Measurements from ENCODE around the gene NAALADL2. TPM values are rescaled to one million over a fixed set of nuclear protein-coding genes. Genes with fewer than 3 reads are reported as not detected.

The NAALADL2 gene
- total RNA-seq, 6 donors from 2014 or later, result 4.4 to 12.6 (median 6.3) TPM

DNA sequence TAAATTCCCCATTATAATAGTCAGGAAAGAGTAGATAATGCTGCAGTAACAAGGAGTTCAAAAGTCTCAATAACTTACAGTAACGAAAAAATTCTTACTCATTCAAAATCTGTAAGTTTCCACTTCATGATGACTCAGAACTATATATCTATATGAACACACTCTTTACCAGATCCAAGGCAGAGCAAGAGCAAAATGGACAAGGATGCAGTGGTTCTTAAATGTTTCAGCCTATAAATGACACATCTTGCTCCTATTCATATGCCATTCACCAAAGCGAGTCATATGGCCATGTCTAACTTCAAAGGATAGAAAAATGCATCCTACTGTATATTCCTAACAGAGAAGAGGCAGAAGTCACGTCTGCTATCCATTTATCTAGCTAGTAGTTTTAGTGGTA lies 787.7 kb downstream of the NAALADL2 start:
- Histone ChIP-seq H3K27me3 (no peaks in the 10 kb centered on the region), H3K4me1 (no peaks in the 10 kb centered on the region), H3K36me3 (no peaks in the 10 kb centered on the region), H3K4me3 (no peak overlapping the region), H3K27ac (no peak overlapping the region), H3K9me3 (no peaks in the 10 kb centered on the region)
- WGBS, 2 donors, result 79 to 80% methylated on average over 3 of the region's 3 CpGs
- no peak for ATAC-seq (ENCODE audit: low FRiP score in 2 of 2)
- DNase-seq, result no peak
- TF ChIP-seq EP300 (IDR thresholded peaks at IDR 0.05) (no peak), POLR2A (IDR thresholded peaks at IDR 0.05) (no peak), POLR2AphosphoS5 (IDR thresholded peaks at IDR 0.05) (no peak)
- TF ChIP-seq, protein P1, sequence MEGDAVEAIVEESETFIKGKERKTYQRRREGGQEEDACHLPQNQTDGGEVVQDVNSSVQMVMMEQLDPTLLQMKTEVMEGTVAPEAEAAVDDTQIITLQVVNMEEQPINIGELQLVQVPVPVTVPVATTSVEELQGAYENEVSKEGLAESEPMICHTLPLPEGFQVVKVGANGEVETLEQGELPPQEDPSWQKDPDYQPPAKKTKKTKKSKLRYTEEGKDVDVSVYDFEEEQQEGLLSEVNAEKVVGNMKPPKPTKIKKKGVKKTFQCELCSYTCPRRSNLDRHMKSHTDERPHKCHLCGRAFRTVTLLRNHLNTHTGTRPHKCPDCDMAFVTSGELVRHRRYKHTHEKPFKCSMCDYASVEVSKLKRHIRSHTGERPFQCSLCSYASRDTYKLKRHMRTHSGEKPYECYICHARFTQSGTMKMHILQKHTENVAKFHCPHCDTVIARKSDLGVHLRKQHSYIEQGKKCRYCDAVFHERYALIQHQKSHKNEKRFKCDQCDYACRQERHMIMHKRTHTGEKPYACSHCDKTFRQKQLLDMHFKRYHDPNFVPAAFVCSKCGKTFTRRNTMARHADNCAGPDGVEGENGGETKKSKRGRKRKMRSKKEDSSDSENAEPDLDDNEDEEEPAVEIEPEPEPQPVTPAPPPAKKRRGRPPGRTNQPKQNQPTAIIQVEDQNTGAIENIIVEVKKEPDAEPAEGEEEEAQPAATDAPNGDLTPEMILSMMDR (IDR thresholded peaks at IDR 0.05), result no peak

DNA sequence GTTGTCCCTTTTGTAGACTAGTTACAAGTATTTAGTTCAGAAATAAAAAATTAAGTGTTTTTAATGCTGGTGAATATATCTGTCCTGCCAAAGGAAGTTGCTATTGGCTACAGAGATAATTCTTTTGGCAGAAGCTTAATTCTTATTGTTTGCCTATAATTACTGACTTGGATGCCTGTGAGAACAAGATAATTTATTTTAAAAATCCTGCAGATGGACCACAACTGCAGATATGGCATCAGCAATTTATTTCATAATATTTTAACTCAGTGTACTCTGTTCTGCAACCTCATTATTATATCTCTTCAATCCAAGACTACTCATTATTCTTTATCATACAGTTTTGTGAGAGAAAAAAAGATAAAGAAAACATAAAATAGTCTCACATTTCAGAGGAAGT lies 789.8 kb downstream of the NAALADL2 start:
- TF ChIP-seq EP300 (IDR thresholded peaks at IDR 0.05), result no peak
- TF ChIP-seq, protein P1 (IDR thresholded peaks at IDR 0.05), result no peak
- TF ChIP-seq POLR2AphosphoS5 (IDR thresholded peaks at IDR 0.05), result no peak
- TF ChIP-seq POLR2A (IDR thresholded peaks at IDR 0.05), result no peak
- Histone ChIP-seq H3K27ac (no peak overlapping the region), H3K9me3 (no peaks in the 10 kb centered on the region), H3K4me3 (no peak overlapping the region), H3K27me3 (no peaks in the 10 kb centered on the region), H3K36me3 (no peaks in the 10 kb centered on the region), H3K4me1 (no peaks in the 10 kb centered on the region)
- DNase-seq (no peak), ATAC-seq (ENCODE audit: low FRiP score in 2 of 2) (no peak)

DNA sequence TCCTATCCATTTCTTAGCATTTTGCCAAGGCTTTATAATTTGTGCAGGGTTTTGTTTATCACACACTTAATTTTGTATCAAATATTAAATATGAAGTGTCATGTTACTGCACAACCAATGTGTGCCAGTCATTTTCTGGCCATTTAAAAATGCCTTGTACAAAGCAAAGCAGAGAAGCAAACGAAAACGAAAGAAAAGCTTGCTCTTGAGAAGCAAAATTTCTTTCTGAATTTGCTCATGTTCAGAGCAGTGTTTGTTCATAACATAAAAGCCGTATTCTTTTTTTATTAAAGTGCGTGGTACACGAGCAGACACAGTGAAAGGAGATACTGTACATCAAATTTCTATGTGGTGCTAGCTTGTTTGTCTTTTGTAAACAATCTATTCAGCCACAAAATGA lies 792.6 kb downstream of the NAALADL2 start:
- WGBS, 2 donors, result 43 to 57% methylated on average over 5 of the region's 5 CpGs
- Histone ChIP-seq H3K9me3 (no peaks in the 10 kb centered on the region), H3K4me1 (no peaks in the 10 kb centered on the region), H3K4me3 (peak overlapping the region in 1 of 4 donors; percentile 5), H3K27ac (no peak overlapping the region), H3K36me3 (no peaks in the 10 kb centered on the region), H3K27me3 (no peaks in the 10 kb centered on the region)
- DNase-seq, result no peak
- no peak for TF ChIP-seq POLR2A (IDR thresholded peaks at IDR 0.05)
- TF ChIP-seq EP300 (IDR thresholded peaks at IDR 0.05), result no peak
- no peak for TF ChIP-seq POLR2AphosphoS5 (IDR thresholded peaks at IDR 0.05)
- TF ChIP-seq, protein P1 (IDR thresholded peaks at IDR 0.05), result no peak
- ATAC-seq (ENCODE audit: low FRiP score in 2 of 2), result no peak

DNA sequence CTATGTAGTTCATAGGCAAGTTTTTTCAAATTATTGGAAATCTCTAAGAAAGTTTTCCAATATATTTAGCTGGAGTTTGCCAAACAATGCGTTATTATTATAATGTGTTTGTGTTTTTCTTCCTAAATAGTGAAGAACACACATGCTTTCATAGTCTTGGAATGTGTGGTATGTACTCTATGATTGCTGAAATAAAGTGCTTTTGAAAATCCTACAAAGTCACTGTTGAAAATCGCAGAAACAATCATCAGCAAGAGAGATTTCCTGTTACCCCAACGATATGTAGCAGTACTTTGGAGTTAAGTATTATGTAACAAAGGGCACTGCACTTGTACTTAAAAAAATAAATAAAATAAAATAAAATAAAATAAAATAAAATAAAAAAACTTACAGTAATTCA lies 796.2 kb downstream of the NAALADL2 start:
- no peak for DNase-seq
- H3K27me3 ChIP-seq, result no peaks in the 10 kb centered on the region
- 46 to 49% methylated on average over 3 of the region's 3 CpGs for WGBS, 2 donors

DNA sequence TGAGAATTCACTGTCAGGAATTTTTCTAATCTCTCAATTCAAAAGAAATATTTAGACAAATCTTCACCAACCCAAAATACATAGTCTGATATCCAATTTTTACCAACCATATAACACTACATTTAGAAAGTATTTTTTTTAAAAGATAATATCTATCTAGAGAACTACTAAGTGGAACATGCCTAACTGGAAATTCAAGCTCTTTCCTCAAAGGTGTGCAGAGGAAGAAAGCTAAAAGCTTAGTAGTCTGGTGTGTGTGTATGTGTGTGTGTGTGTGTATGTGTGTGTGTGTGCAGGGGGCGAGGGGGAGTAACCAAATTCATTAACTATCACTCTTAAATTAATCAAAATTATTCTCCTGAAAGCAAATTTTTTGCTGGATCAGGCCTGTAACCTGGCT lies 797.3 kb downstream of the NAALADL2 start:
- Histone ChIP-seq H3K4me3 (no peak overlapping the region), H3K27ac (no peak overlapping the region), H3K36me3 (no peaks in the 10 kb centered on the region), H3K4me1 (no peaks in the 10 kb centered on the region), H3K9me3 (no peaks in the 10 kb centered on the region), H3K27me3 (no peaks in the 10 kb centered on the region)
- DNase-seq (no peak), ATAC-seq (ENCODE audit: low FRiP score in 2 of 2) (no peak)
- no peak for TF ChIP-seq EP300 (IDR thresholded peaks at IDR 0.05)
- no peak for TF ChIP-seq POLR2AphosphoS5 (IDR thresholded peaks at IDR 0.05)
- TF ChIP-seq, protein P1 (IDR thresholded peaks at IDR 0.05), result no peak
- TF ChIP-seq POLR2A (IDR thresholded peaks at IDR 0.05), result no peak
- WGBS, 2 donors, result 59 to 94% methylated on average over 1 of the region's 1 CpG

More for the DNA sequence above, 796.2 kb downstream of the NAALADL2 start:
- H3K36me3 ChIP-seq, result no peaks in the 10 kb centered on the region
- no peak for ATAC-seq (ENCODE audit: low FRiP score in 2 of 2)
- H3K27ac ChIP-seq, result no peak overlapping the region
- H3K9me3 ChIP-seq, result no peaks in the 10 kb centered on the region
- H3K4me3 ChIP-seq, result no peak overlapping the region
- H3K4me1 ChIP-seq, result no peaks in the 10 kb centered on the region
- TF ChIP-seq EP300 (IDR thresholded peaks at IDR 0.05) (no peak), POLR2AphosphoS5 (IDR thresholded peaks at IDR 0.05) (no peak), POLR2A (IDR thresholded peaks at IDR 0.05) (no peak)
- TF ChIP-seq, protein P1 (IDR thresholded peaks at IDR 0.05), result no peak

All from upper lobe of left lung (tissue), 6 donors.